HS-27A (cell line): ENCODE results near the gene TUSC2.
"Not testable (repeated sequence)": the region's sequence is repeated elsewhere in the genome, so short reads cannot be mapped to it uniquely, and the experiment has no call there.

Experiments used
- DNase-seq: peaks from one replicate; pipeline ENCODE4 v3.0.0-alpha.2; 2012; ENCODE audit warnings: low read depth, missing footprints

The TUSC2 gene

DNA sequence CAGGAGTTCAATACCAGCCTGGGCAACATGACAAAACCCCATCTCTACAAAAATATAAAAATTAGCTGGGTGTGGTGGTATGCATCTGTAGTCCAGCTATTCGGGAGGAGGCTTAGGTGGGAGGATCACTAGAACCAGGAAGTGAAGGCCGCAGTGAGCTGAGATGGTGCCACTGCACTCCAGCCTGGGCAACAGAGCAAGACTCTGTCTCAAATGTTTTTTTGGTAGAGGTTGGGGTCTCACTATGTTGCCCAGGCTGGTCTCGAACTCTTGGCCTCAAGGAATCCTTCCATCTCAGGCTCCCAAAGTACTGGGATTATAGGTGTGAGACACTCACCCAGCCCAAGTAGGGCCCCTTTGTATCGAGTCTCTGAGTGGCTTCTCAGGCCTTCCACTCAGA, 33.9 kb downstream of the TUSC2 start:
- DNase-seq = no peak

DNA sequence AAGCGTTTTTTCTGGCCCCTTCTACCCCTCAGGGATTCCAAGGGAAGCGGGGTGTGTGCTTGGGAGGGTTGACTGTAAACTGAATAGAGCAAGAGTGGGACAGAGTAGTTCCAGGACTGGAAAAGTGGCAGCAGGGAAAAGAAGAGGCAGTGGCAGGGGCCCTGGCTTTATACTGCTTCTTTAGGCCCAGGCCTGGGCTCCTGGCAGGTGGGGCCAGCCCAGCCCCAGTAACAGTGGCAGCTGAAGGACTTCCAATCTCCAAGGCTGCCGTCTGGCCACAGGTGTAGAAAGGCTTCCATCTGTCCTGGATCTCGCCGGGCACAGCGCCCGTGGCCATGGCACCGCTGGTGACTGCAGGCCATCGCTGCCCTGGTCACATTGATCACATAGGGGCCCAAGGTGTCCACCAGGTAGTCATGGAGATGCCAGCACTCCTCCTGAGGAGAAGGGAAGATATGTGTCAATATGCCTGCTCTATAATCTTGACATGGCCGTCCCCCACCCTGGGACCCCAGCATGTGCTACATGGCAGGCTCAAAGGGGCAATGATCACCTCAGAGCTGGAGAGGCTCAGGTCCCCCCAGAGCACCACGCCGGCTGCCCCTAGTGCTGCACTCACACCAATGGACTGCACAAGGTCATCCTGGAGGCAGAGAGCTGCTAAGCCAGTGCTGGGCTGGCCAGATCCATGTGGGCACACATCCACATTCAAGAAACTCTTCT, 34.8 kb downstream of the TUSC2 start:
- DNase-seq = no peak

- peak; percentile 95 for DNase-seq
These were observed 35.6 kb downstream of the TUSC2 start, which contains the start of gene IFRD2 for GRCh38 chr3:50292159-50293078. IFRD2 (minus strand) TSS chr3:50292429; CDS start chr3:50292274, 155 bp downstream.

GRCh38 chr3:50290161-50290641, 37.8 kb downstream of the TUSC2 start:
- DNase-seq = no peak

DNA sequence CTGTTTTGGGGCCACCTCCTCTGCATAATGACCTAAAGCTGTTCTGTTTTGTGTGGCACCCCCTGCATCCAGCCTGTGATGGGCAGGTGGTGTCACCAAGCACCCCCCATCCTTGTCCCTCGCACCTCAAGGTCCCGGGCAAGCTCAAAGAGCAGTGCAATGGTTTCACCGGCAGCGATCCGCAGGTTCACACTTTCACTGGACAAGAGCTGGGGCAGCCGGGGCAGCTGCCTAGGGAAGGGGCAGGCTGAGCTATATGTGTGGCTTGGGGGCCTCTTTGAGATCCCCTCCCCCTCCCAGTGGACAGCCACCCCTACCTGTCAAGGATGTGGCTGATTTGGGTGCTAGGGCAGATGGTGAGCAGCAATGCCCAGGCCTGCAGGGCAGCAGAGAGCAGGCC, 38.9 kb downstream of the TUSC2 start:
- no peak for DNase-seq

DNA sequence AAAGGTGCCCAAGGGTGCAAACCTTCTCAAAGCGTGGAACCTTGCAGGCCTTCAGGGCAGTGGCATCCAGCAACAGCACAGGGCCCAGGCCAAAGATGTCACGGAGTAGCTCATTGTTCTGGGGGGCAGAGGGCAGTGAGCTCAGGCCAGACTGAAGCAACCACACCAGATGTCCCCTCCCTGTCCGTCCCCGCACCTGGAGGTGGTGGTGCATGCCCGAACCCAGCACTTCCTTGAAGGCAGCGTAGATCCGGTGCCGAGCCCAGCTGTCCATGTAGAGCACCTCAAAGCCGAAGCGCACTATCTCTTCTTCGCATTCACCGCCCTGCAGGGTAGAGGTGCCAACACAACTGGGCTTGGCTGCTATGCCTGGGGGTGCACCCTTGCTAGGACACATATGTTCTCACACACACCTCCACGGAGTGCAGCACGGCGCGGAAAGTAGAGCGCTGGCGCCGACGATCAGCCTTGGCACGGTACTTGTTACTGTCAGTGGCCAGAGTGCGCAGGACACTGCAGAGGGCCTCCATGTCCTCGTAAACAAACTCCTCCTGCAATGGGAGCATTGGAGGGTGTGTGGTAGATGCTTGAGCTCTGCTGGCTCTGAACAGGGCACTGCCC, 39.5 kb downstream of the TUSC2 start:
- no peak for DNase-seq

DNA sequence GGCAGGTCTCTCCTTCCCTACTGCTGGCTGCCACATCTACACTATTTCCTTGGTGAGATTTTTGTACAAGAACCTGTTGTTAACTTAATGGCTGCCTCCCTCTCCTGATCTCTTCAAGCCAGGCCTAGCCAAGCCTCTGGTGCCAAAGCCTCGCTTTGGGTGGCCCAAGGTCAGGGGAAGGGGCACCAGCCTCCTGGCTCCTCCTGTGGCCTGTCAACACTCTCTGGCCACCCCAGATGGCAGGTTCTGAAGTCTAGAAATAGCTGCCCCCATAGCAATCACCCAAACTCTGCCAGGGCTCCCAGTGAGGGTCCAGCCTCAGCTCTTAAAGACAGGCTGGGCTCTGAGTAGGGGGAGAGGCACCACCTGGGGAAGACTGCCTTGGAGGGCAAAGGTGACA, 40.8 kb downstream of the TUSC2 start:
- DNase-seq = no peak

DNA sequence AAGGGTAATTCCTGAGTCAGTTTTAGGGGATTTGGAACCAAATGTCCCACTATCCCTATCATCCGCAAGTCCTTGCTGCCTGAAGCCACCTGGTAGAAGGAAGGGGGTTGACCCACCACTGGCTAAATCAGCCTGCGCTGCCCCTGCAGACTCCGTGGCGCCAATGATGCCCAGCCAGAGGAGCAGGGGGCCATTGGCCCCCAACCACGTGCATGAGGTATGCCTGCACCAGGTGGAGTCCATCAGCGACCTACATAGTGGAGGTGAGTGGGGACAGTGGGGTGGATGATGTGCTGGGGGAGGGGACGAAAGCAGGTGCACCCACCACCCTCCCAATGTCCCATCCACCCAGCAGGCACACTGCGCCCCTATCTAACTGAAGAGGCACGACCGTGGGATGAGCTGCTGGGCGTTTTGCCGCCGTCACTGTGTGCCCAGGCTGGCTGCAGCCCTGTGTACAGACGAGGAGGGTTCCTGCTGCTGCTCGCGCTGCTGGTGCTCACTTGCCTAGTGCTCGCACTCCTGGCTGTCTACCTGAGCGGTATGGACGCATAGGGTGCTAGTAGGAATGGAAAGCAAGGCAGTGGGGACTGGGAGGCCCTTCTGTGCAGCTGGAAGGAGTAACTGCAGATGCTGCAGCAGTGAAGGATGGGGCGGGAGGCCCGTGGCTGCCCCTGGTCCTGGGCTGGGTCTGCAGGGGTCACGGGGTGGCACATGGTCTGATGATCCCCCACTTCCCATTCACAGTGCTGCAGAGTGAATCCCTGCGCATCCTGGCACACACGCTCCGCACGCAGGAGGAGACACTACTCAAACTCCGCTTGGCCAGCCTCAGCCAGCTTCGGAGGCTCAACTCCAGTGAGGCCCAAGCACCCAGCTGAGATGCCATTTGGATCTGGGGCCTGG, 41.4 kb downstream of the TUSC2 start:
- DNase-seq = no peak

GRCh38 chr3:50284121-50284520, 43.9 kb downstream of the TUSC2 start:
- DNase-seq = not testable (repeated sequence)

DNA sequence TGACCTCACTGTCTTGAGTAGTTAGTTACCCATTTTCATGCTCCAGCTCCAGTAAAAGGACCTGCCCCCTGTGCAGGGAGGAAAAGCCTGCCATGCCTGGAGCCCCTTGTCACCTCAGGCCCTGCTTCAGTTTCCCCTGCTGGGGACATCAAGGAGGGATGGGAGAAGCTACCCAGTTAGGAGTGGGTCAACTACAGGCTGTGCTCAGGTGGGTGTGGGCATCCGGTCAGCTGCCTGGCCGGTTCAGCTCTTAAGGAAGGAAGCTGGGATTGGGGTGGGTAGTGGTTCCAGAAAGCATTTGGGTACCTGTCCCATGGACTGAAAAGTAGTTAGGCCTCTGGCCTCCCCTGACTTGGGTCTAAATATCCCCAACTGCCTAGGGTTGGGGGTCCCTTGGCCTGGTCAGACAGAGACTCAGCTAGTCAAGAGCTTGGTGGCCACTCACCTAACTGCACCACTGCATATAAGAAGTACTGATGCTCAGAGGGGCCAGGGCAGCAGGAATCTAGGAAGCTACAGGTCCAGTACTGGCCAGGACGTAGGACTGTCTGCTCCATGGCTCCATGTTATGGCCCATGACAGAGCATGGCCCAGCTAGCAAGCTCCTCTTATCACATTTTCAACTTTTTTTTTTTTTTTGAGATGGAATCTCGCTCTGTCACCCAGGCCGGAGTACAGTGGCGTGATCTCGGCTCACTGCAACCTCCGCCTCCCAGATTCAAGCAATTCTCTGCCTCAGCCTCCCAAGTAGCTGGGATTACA, 48.6 kb downstream of the TUSC2 start:
- no peak for DNase-seq

DNA sequence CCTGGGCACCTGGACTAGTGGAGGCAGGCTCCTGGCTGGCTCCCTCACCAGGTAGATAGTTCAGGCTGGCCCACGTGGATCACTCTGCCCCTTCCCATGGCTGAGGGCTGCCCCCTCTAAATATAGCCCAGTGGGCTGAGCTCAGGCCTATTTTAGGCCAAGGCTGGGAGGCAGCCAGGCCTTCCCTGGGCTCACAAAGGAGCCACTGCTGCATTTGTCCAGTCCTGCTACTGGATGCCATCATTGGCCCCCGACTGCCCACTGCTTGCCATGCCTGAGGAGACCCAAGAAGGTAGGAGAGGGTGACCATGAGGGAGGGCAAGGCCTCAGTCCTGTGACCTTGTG, 49.2 kb downstream of the TUSC2 start, which contains the start of gene LSMEM2:
Gene LSMEM2, plus strand, starts transcription at position 208 of the 345 bp plus-strand sequence. Its CDS starts 27 bp downstream, at position 235.
- DNase-seq = no peak

GRCh38 chr3:50278123-50278879, 49.7 kb downstream of the TUSC2 start:
- no peak for DNase-seq

DNA sequence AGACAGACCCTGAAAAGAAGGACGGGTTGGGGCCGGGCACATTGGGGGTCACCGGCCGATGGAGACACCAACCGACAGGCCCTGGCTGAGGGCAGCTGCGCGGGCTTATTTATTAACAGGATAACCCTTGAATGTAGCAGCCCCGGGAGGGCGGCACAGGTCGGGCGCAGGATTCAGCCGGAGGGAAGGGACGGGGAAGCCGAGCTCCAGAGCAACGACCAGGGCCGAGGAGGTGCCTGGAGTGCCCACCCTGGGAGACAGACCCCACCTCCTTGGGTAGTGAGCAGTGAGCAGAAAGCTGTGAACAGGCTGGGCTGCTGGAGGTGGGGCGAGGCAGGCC, 51.3 kb downstream of the TUSC2 start:
- DNase-seq = no peak

DNA sequence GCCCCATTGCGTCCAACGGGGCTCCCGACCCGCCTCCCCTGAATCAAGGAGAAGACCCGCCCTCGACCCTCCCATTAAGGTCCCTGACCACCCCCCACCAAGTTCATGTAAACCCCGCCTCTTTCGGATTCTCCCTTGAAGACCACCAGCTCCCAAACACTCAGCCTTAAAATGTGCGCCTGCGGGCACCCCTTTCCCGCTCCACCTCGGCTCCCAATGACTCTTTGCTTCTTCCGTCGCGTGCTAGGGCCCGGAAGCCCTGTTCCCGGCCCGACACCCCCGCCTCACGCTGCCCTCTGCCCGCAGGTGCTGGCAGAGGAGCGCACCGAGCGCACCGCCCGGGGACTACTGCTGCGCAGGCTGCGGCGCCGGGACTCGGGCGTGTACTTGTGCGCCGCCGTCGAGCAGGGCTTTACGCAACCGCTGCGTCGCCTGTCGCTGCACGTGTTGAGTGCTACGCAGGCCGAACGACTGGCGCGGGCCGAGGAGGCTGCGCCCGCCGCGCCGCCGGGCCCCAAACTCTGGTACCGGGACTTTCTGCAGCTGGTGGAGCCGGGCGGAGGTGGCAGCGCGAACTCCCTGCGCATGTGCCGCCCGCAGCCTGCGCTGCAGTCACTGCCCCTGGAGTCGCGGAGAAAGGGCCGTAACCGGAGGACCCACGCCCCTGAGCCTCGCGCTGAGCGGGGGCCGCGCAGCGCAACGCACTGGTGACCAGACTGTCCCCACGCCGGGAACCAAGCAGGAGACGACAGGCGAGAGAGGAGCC, 51.8 kb downstream of the TUSC2 start:
- no peak for DNase-seq

- DNase-seq = no peak
These were observed 52.7 kb downstream of the TUSC2 start for GRCh38 chr3:50275141-50275995.
